HCT116 (cell line): ENCODE results near the gene TNRC6C. TPM values are rescaled to one million over a fixed set of nuclear protein-coding genes. Genes with fewer than 3 reads are reported as not detected.

ENCODE experiments used
- ATAC-seq: fragments of 200-7000 bp; cut with Tn5 transposase; 2 replicates; pipeline ENCODE4 v1.9.1; 2020; ENCODE audit warnings: mild to moderate bottlenecking, moderate library complexity
- BruUV-seq: library from RNA; stranded (reverse); fragments of 400-500 nt; replicated peaks from 2 replicates; lab custom pipeline; 2021; lab: Mats Ljungman, UMichigan
- CTCF ChIA-PET: fragments of 300-600 bp; sonication (Branson Sonifier 250); formaldehyde crosslinking; loops from one replicate; lab custom pipeline; 2021; ENCODE audit warnings: antibody characterized with exemption; lab: Charles Lee
- POLR2A ChIA-PET: fragments of 300-600, 350-600 bp; sonication (Branson Sonifier 250); formaldehyde crosslinking; loops from one replicate; lab custom pipeline; 2021; ENCODE audit warnings: antibody characterized with exemption; lab: Charles Lee
- RAD21 ChIA-PET, 2 experiments: fragments of 300-600 bp; sonication (Branson Sonifier 250); formaldehyde crosslinking; loops; one replicate each; lab custom pipeline; 2023; ENCODE audit warnings: low total read pairs in 2 of 2; ENCODE audit not compliant: uncharacterized antibody in 2 of 2, unreplicated experiment in 2 of 2, low non-redundant PET in 1 of 2; lab: Charles Lee
- DNase-seq: peaks from one replicate; pipeline ENCODE4 v3.0.0-alpha.2; 2010; ENCODE audit warnings: low read depth, low spot score
- H2AFZ ChIP-seq: fragments of 200-600 bp; shearing (Covaris generic), sonication (generic); 2 replicates; pipeline ENCODE4 v1.6.1; 2017; ENCODE audit warnings: low read depth, mixed run types, mixed read lengths, antibody characterized with exemption, low read length; ENCODE audit not compliant: poor library complexity, severe bottlenecking
- H3K27ac ChIP-seq: 2 replicates; pipeline ENCODE4 v1.5.1; 2012; ENCODE audit warnings: low read depth, low read length
- H3K27me3 ChIP-seq: fragments of 200-600 bp; sonication (generic); 2 replicates; pipeline ENCODE4 v1.6.1; 2016; ENCODE audit warnings: mixed run types, low read length, mixed read lengths; ENCODE audit not compliant: insufficient read depth
- H3K36me3 ChIP-seq, 2 experiments: fragments of 200-500 bp in 1 of 2; fragments of 200-600 bp in 1 of 2; sonication (Bioruptor generic) in 1 of 2; sonication (generic) in 1 of 2; 2 replicates each; pipeline versions ENCODE4 v1.5.1 to v1.6.1; 2014 to 2016; ENCODE audit warnings: low read length in 2 of 2, inconsistent platforms in 1 of 2, mixed read lengths in 1 of 2, mixed run types in 1 of 2; ENCODE audit not compliant: insufficient read depth in 2 of 2, control insufficient read depth in 1 of 2
- H3K4me1 ChIP-seq, 2 experiments: fragments of 200-600 bp in 1 of 2; sonication (generic) in 1 of 2; 2 replicates each; pipeline versions ENCODE4 v1.5.1 to v1.6.1; 2012 to 2017; ENCODE audit warnings: low read length in 2 of 2, inconsistent platforms in 1 of 2, mild to moderate bottlenecking in 1 of 2, mixed read lengths in 1 of 2, mixed run types in 1 of 2, moderate library complexity in 1 of 2; ENCODE audit not compliant: insufficient read depth in 2 of 2, control insufficient read depth in 1 of 2
- H3K4me2 ChIP-seq: fragments of 200-600 bp; sonication (generic); 2 replicates; pipeline ENCODE4 v1.6.1; 2017; ENCODE audit warnings: mixed run types, low read length, mixed read lengths
- H3K4me3 ChIP-seq, 2 experiments: fragments of 200-600 bp in 1 of 2; sonication (generic) in 1 of 2; replicated peaks in 1 of 2; 2 replicates each; pipeline ENCODE4 v1.5.1; 2011 to 2016; ENCODE audit warnings: low read length in 2 of 2, control low read depth in 1 of 2, low read depth in 1 of 2, mild to moderate bottlenecking in 1 of 2, mixed read lengths in 1 of 2, mixed run types in 1 of 2
- H3K79me2 ChIP-seq: fragments of 200-600 bp; sonication (generic); 2 replicates; pipeline ENCODE4 v1.6.1; 2017; ENCODE audit warnings: mild to moderate bottlenecking, mixed run types, low read length, moderate library complexity, mixed read lengths; ENCODE audit not compliant: insufficient read depth
- H3K9ac ChIP-seq: fragments of 200-600 bp; sonication (generic); 2 replicates; pipeline ENCODE4 v1.6.1; 2016; ENCODE audit warnings: low read length, mixed read lengths
- H3K9me2 ChIP-seq: fragments of 200-600 bp; sonication (generic), shearing (Covaris generic); 2 replicates; pipeline ENCODE4 v1.6.1; 2017; ENCODE audit warnings: mixed run types, mild to moderate bottlenecking, moderate library complexity; ENCODE audit not compliant: insufficient read depth
- H3K9me3 ChIP-seq, 2 experiments: fragments of 200-500 bp in 1 of 2; fragments of 200-600 bp in 1 of 2; sonication (Bioruptor generic) in 1 of 2; sonication (generic) in 1 of 2; 2 replicates each; pipeline ENCODE4 v1.6.1; 2014 to 2017; ENCODE audit warnings: low read length in 2 of 2, mixed read lengths in 2 of 2, inconsistent platforms in 1 of 2, low read depth in 1 of 2, mild to moderate bottlenecking in 1 of 2, mixed run types in 1 of 2, moderate library complexity in 1 of 2; ENCODE audit not compliant: control insufficient read depth in 1 of 2, insufficient read depth in 1 of 2
- H4K20me1 ChIP-seq: fragments of 200-600 bp; sonication (generic), shearing (Covaris generic); 2 replicates; pipeline ENCODE4 v1.6.1; 2017; ENCODE audit warnings: mixed run types, mild to moderate bottlenecking, moderate library complexity; ENCODE audit not compliant: insufficient read depth
- CEBPB ChIP-seq: IDR thresholded peaks from 2 replicates; pipeline ENCODE4 v1.6.1; 2012; ENCODE audit warnings: low read depth
- ELF1 ChIP-seq: IDR thresholded peaks from 2 replicates; pipeline ENCODE4 v1.6.1; 2012; ENCODE audit warnings: low read depth, borderline replicate concordance
- EZH2phosphoT487 ChIP-seq: fragments of 200-600 bp; IDR thresholded peaks from 2 replicates; pipeline ENCODE4 v1.6.1; 2018; ENCODE audit warnings: antibody characterized with exemption, borderline replicate concordance
- FOSL1 ChIP-seq: IDR thresholded peaks from 2 replicates; pipeline ENCODE4 v1.6.1; 2012; ENCODE audit warnings: low read depth
- POLR2A ChIP-seq: IDR thresholded peaks from 2 replicates; pipeline ENCODE4 v1.7.0; 2011; ENCODE audit warnings: borderline replicate concordance; ENCODE audit not compliant: insufficient read depth, insufficient read length; ENCODE audit errors: extremely low read depth
- RAD21 ChIP-seq: IDR thresholded peaks from 2 replicates; pipeline ENCODE4 v1.6.1; 2012; ENCODE audit warnings: low read depth, mild to moderate bottlenecking
- YY1 ChIP-seq: IDR thresholded peaks from 2 replicates; pipeline ENCODE4 v1.6.1; 2011; ENCODE audit warnings: low read length, low read depth, moderate library complexity, mild to moderate bottlenecking; ENCODE audit not compliant: insufficient replicate concordance; ENCODE audit errors: extremely low read depth
- ZNF274 ChIP-seq: fragments of 200-500 bp; sonication (Bioruptor generic); IDR thresholded peaks from 2 replicates; pipeline ENCODE4 v1.6.1; 2014; ENCODE audit warnings: mild to moderate bottlenecking, low read depth, low read length, inconsistent platforms
- intact Hi-C: fragments of 100-400 bp; cut with micrococcal nuclease; formaldehyde crosslinking; loops from 2 replicates; pipeline ENCODE4 v1.10.0; 2022
- total RNA-seq: library from RNA; stranded (reverse); gene quantifications from one replicate; pipeline ENCODE4 v1.2.1, GENCODE V29; 2021; ENCODE audit not compliant: unreplicated experiment
- TF ChIP-seq, protein P1 (sequence below), 3 experiments: fragments of 200-600 bp in 1 of 3; sonication (generic) in 1 of 3; IDR thresholded peaks in 2 of 3; conservative IDR thresholded peaks in 1 of 3; 2 replicates each; pipeline ENCODE4 v1.5.1; 2012 to 2017; ENCODE audit warnings: low read depth in 2 of 3, low read length in 2 of 3, antibody characterized with exemption in 1 of 3, borderline replicate concordance in 1 of 3, control low read depth in 1 of 3, mild to moderate bottlenecking in 1 of 3, mixed read lengths in 1 of 3, mixed run types in 1 of 3, moderate library complexity in 1 of 3; ENCODE audit not compliant: insufficient read depth in 1 of 3

The TNRC6C gene
- total RNA-seq, 1 experiment from 2014 or later, result 23.4 TPM

DNA sequence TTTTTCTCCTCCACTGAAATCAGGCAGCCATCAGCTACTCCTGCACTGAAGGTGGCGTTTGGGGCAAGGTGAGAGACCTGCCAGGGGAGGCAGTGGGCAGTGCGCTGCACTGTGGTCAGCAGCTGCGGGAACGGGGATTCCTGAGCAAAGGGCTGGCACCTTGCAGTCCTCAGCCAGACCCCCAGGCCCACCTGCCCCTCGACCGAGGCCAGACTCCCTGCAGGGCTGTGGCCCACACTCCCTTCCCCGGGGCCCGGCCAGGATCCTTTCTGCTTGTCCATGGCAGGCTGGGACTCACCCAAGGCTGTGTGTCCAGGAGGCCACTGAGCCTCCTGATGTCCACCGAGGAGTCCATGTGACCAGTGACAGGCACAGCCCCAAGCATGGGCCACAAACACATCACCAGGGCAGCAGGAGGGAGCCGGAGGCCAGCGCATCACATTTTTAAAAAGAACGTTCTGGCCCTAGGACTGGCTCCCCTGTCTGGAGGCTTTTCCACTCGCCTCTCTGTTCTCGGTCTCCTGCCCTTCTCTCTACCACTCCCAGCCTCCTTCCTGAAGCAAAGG, 28.5 kb upstream of the TNRC6C start:
- TF ChIP-seq POLR2A (no peak), FOSL1 (no peak), RAD21 (no peak)
- H3K36me3 ChIP-seq, result no peaks in the 10 kb centered on the region
- H3K9ac ChIP-seq, result no peak overlapping the region
- POLR2A ChIA-PET, result no interaction called here
- RAD21 ChIA-PET, result no interaction called here
- DNase-seq, result no peak
- no TSS peak for BruUV-seq
- H3K4me1 ChIP-seq, result no peaks in the 10 kb centered on the region
- no peak overlapping the region for H3K4me2 ChIP-seq
- H3K27ac ChIP-seq, result no peak overlapping the region
- no peaks in the 10 kb centered on the region for H4K20me1 ChIP-seq
- CTCF ChIA-PET, result interaction anchor here (0.6 kb wide), 1 partner anchor 28 kb away, joined by 4 read pairs; the partner anchor contains the start of gene TNRC6C
- H3K9me2 ChIP-seq, result no peaks in the 10 kb centered on the region
- no peak for ATAC-seq
- H3K4me3 ChIP-seq, result no peak overlapping the region
- no peak overlapping the region for H2AFZ ChIP-seq
- H3K9me3 ChIP-seq, result no peaks in the 10 kb centered on the region
- H3K27me3 ChIP-seq, result peaks cover 14% of the 10 kb centered on the region; the same call in 1 of the 2 replicates
- no peaks in the 10 kb centered on the region for H3K79me2 ChIP-seq
- intact Hi-C loops, result no loop called here

DNA sequence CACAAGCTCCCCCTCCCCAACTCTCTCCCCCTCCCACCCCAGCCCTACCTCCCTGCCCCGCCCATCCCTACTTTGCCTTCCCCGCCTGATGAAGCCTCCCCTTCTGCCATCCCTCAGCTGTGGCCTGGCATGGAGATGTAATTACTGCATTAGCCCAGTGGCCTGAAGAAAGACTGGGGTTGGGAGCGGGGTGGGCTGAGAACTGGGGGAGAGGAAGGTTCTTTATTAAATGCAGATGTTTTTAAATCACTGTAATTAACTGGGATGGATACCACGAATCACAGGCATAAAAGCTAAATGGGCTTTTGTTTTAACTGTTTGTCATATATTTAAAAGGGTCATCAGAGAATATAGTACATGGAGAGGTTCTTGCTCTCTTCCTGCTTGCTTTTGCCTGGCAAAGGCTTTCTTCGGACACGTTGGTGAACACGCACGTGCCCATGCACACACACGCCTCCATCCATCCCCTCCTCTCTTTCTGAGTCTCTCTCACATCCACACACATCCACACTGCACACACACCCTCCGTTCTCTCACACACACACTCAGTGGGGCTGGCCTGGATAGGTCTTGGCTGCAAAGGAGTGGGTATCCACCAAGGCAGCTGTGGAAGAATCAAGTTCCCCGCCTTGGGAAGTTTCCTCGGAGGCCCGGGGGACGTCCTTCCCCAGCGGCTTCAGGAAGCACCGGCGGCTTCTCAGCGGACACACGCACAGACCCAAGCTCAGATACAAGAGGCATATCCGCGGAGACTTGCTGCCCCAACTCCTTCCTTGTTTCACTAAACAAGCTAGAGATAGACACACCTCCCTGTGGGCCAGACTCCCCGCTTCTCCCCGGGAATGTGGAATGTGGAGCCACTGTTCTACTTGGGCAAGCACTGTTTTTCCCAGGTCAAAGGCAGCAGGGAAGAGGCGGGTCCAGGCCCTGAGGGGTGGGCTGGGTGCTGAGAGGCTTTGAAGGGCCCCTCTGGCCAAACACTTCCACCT, 27.4 kb upstream of the TNRC6C start:
- intact Hi-C loops, result no loop called here
- H3K9ac ChIP-seq, result no peak overlapping the region
- no peaks in the 10 kb centered on the region for H3K36me3 ChIP-seq
- BruUV-seq, result no TSS peak
- H3K79me2 ChIP-seq, result no peaks in the 10 kb centered on the region
- H3K4me2 ChIP-seq, result no peak overlapping the region
- H3K27me3 ChIP-seq, result peaks cover 14% of the 10 kb centered on the region; the same call in 1 of the 2 replicates
- ChIA-PET RAD21 (no interaction called here), POLR2A (interaction anchor here (2.7 kb wide), 1 partner anchor 27 kb away, joined by 16 read pairs; the partner anchor contains the start of gene TNRC6C), CTCF (interaction anchor here (0.6 kb wide), 1 partner anchor 27 kb away, joined by 4 read pairs; the partner anchor contains the start of gene TNRC6C)
- H2AFZ ChIP-seq, result no peak overlapping the region
- no peaks in the 10 kb centered on the region for H3K4me1 ChIP-seq
- no peak overlapping the region for H3K27ac ChIP-seq
- H3K9me2 ChIP-seq, result no peaks in the 10 kb centered on the region
- TF ChIP-seq ELF1 (no peak), YY1 (no peak), ZNF274 (no peak), CEBPB (no peak), EZH2phosphoT487 (no peak)
- TF ChIP-seq, protein P1, sequence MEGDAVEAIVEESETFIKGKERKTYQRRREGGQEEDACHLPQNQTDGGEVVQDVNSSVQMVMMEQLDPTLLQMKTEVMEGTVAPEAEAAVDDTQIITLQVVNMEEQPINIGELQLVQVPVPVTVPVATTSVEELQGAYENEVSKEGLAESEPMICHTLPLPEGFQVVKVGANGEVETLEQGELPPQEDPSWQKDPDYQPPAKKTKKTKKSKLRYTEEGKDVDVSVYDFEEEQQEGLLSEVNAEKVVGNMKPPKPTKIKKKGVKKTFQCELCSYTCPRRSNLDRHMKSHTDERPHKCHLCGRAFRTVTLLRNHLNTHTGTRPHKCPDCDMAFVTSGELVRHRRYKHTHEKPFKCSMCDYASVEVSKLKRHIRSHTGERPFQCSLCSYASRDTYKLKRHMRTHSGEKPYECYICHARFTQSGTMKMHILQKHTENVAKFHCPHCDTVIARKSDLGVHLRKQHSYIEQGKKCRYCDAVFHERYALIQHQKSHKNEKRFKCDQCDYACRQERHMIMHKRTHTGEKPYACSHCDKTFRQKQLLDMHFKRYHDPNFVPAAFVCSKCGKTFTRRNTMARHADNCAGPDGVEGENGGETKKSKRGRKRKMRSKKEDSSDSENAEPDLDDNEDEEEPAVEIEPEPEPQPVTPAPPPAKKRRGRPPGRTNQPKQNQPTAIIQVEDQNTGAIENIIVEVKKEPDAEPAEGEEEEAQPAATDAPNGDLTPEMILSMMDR (IDR thresholded peaks at IDR 0.05 in 2 of 3, conservative IDR thresholded peaks at IDR 0.05 in 1 of 3; ENCODE audit: borderline replicate concordance in 1 of 3, insufficient read depth in 1 of 3, low read depth in 2 of 3, low read length in 2 of 3), result no peak
- no peaks in the 10 kb centered on the region for H3K9me3 ChIP-seq
- no peaks in the 10 kb centered on the region for H4K20me1 ChIP-seq
- no peak for DNase-seq
- ATAC-seq, result no peak
- H3K4me3 ChIP-seq, result no peak overlapping the region
